Frontal cortex (tissue), 4 donors: ENCODE results near the gene CLBA1. TPM values are rescaled to one million over a fixed set of nuclear protein-coding genes. Genes with fewer than 3 reads are reported as not detected.
A peak's percentile ranks its signal among the peaks of the same experiment; 100 is the strongest.
"Not testable (repeated sequence)": the region's sequence is repeated elsewhere in the genome, so short reads cannot be mapped to it uniquely, and the experiment has no call there.

Experiments
- DNase-seq, 2 donors: peaks; one replicate each; pipeline ENCODE4 v3.0.0; 2012; ENCODE audit warnings: low spot score in 2 of 2
- FAIRE-seq: peaks from 2 replicates; lab custom pipeline; 2012; peaks lifted over from hg19 to GRCh38; lab: Jason Lieb, UNC
- total RNA-seq: library from RNA; depleted of rRNA; stranded (reverse); fragments of >200 nt; gene quantifications from one replicate; pipeline ENCODE4 v1.2.3, GENCODE V29; 2014
- donor health status: control.
- donor health status: control.
- donor health status: control.

CLBA1 gene
- total RNA-seq, result 13.0 TPM

DNA sequence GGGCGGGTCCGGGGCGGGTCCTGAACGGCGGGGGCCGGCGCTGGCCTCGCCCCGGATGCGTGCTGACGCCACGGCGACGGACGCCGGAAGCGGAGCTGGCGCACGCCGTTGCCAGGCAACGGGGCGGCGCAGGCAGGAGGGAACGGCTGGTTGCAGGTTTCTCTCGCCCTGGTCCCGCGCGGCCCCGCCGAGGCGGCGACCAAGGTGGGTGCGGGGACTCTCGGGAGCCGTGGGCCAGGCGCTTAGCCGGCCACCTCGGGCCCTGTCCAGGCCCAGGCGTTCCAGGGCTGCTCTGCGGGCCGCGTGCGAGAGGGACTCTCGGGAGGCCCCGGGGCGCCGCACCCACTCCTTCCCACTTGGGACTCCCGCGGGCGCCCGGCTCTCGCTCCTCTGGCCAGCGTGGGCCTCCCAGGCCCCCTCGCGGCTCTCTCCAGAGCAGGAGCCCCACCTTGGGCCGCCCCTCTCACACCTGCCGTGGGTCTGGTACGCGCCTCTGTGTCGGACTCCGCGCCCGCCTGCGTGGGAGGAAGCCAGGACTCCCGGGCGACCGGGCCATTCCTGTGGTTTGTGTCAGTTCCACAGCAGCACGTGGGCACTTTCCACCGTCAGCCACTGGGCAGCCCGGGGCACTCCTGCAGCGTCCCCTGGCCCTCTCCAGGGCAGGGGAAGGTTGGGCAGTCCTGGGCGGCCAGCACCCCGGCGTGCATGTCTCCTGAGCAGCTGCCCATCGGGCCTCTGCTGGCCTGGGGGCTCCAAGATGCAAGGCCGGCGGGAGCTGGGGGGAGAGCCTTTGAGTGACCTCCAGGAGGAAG, at the start of gene CLBA1:
Gene CLBA1 (plus strand): TSS at position 114 of the 812 bp plus-strand sequence. CDS start 644 bp downstream, at position 758.
- FAIRE-seq (no peak), DNase-seq (peak; percentile 100)

- FAIRE-seq, result no peak
- no peak for DNase-seq
These were observed 49.6 kb upstream of the CLBA1 start for GRCh38 chr14:104935955-104936354.

DNA sequence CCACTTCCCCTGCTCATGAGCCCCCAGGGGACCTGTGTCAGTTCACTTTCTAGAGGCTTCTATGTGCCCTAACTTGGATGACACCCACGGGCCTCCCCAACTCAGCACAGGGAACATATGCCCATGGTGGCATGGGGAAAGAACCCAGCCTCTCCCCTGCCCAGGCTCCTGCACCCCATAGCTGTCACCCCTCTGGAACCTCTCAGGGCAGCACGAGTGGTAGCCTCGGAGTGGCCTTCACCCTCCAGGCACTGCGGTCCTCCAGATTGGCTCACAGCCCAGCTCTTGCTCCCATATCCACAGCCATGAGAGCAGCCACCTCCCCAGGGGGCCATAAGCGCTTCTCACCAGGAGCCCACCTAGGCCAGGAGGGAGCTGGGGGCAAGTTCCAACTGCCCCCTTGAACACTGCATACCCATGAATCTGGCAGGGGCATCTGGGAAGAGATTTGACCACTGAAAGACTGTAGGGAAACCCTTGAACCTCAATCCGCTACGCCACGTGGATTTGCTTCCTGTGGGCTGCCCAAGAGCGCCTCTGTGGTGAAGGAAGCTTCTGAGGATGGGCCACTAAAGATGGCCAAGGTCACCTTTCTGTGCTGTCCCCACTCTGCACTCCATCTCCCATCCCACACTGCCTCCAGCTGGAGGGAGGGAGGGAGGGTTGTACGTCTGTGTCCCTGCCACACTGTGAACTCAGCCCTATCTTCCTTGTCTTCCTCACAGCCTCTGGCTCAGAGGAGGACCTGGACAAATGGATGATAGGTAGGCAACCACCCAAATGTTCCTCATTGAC, 49.0 kb upstream of the CLBA1 start:
- FAIRE-seq (no peak), DNase-seq (no peak)

DNA sequence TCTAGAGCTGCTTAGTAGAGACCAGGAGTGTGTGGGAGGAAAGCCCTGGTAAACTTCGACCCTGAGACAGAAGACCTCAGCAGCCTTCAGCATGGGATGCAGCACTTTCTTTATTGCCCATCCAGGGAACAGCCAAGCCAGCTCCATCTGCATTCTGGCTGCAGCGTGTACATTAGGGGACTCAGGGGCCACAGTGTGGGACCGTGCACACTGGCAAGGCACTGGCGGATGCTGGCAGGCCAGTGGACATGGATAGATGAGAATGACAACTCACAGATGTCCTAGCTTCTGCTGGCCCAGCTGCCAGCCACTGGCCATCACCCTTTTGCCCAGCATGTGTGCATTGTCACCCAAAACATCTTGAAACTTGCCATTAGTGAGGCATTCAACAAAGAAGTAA, 48.4 kb upstream of the CLBA1 start:
- DNase-seq (no peak), FAIRE-seq (no peak)

DNA sequence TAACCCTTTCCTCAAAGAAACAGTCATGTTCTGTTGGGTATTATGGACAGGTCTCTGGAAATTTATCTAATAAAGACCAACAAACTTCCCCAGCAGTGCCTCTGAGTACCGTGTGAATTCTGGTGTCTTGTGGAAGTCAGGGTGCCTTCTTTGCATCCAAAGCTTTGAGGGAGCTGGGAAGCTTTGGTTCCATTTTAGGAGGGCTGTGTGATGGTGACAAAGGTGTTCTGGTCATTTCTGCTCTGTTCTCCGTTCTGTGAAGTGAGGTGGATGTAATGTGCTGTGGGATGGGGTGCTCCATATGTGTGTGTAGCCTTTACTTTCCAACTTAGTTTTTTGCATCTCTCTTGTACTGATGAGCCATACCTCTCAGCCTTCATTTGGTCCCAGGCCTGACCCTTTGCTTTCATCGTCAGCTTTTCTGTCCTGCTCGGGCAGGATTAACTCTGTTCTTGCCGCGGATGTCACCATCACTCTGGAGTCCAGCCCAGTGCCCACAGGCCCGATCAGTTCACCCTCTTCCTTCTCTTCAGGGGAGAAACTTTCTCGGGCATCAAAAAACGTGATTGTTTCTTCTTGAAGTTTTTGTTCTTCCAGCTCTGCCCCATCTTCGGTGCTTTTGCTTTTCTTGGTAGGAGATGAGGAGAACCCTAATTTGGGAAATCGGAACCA, 47.8 kb upstream of the CLBA1 start:
- DNase-seq (no peak), FAIRE-seq (no peak)

DNA sequence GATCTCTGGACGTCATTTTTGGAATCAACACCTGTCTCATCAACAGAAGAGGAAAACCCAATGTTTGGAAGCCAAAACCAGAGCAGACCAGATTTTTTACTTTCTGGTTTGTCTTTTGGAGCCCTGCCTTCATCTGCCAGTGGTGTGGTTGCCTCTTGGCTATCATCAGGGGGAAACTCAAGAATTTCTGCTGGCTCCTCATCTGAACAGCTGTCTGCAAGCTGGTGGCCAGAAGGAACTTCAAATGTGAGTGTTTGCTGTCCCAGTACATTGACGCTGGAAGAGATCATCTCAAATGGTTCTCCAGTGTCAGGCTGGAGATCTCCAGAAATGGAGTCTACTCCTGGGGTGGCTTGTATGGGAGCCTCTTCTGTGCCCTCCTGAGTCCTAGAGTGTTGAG, 47.2 kb upstream of the CLBA1 start:
- no peak for DNase-seq
- no peak for FAIRE-seq

GRCh38 chr14:104938960-104939359, 46.6 kb upstream of the CLBA1 start:
- FAIRE-seq (no peak), DNase-seq (no peak)

- FAIRE-seq, result no peak
- DNase-seq, result no peak
These were observed 45.8 kb upstream of the CLBA1 start for GRCh38 chr14:104939666-104940410.

- no peak for FAIRE-seq
- DNase-seq, result no peak
These were observed 45.0 kb upstream of the CLBA1 start for GRCh38 chr14:104940526-104941150.

GRCh38 chr14:104941508-104942365, 43.9 kb upstream of the CLBA1 start:
- FAIRE-seq (no peak), DNase-seq (no peak)

DNA sequence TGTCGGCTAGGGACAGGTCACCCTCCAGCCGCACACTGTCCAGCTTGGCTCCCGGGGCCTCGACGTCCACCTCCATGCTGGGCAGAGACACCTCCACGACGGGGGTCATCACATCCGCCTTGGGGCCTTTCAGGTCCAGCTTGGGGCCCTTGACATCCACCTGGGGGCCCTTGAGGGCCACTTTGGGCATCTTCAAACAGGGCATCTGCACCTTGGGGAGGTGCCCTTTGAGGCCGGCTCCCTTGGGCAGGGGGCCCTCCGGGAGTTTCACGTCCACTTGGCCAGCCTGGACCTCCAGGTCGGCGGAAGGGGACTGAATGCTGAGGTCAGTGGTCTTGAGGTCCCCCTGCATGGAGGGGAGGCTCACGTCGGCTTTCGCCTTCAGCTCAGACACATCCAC, 43.0 kb upstream of the CLBA1 start:
- FAIRE-seq (no peak), DNase-seq (no peak)

DNA sequence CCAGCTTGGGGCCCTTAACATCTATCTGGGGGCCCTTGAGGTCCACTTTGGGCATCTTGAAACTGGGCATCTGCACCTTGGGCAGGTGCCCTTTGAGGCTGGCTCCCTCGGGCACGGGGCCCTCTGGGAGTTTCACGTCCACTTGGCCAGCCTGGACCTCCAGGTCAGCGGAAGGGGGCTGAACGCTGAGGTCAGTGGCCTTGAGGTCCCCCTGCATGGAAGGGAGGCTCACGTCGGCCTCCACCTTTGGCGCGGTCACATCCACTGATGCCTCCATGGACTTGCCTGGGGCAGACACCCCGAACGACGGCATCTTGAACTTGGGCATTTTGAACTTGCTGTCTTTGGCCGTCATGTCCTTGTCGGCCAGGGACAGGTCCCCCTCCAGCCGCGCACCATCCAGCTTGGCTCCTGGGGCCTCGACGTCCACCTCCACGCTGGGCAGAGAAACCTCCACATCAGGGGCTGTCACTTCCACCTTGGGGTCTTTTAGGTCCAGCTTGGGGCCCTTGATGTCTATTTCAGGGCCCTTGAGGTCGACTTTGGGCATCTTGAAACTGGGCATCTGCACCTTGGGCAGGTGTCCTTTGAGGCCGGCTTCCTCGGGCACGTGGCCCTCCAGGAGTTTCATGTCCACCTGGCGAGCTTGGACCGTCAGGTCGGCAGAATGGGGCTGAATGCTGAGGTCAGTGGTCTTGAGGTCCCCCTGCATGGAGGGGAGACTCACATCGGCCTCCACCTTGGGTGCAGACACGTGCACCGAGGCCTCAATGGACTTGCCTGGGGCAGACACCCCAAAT, 42.2 kb upstream of the CLBA1 start:
- not testable (repeated sequence) for FAIRE-seq

GRCh38 chr14:104944016-104944308, 41.6 kb upstream of the CLBA1 start:
- DNase-seq, FAIRE-seq: not testable (repeated sequence)

More for the DNA sequence above, 42.2 kb upstream of the CLBA1 start:
- not testable (repeated sequence) for DNase-seq

GRCh38 chr14:104944436-104945205, 41.0 kb upstream of the CLBA1 start:
- DNase-seq, FAIRE-seq: not testable (repeated sequence)

DNA sequence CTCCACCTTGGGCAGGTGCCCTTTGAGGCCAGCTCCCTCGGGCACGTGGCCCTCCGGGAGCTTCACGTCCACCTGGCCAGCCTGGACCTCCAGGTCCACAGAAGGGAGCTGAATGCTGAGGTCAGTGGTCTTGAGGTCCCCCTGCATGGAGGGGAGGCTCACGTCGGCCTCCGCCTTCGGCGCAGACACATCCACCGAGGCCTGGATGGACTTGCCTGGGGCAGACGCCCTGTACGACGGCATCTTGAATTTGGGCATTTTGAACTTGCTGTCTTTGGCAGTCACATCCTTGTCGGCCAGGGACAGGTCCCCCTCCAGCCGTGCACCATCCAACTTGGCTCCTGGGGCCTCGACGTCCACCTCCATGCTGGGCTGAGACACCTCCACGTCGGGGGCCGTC, 40.3 kb upstream of the CLBA1 start:
- not testable (repeated sequence) for DNase-seq, FAIRE-seq

DNA sequence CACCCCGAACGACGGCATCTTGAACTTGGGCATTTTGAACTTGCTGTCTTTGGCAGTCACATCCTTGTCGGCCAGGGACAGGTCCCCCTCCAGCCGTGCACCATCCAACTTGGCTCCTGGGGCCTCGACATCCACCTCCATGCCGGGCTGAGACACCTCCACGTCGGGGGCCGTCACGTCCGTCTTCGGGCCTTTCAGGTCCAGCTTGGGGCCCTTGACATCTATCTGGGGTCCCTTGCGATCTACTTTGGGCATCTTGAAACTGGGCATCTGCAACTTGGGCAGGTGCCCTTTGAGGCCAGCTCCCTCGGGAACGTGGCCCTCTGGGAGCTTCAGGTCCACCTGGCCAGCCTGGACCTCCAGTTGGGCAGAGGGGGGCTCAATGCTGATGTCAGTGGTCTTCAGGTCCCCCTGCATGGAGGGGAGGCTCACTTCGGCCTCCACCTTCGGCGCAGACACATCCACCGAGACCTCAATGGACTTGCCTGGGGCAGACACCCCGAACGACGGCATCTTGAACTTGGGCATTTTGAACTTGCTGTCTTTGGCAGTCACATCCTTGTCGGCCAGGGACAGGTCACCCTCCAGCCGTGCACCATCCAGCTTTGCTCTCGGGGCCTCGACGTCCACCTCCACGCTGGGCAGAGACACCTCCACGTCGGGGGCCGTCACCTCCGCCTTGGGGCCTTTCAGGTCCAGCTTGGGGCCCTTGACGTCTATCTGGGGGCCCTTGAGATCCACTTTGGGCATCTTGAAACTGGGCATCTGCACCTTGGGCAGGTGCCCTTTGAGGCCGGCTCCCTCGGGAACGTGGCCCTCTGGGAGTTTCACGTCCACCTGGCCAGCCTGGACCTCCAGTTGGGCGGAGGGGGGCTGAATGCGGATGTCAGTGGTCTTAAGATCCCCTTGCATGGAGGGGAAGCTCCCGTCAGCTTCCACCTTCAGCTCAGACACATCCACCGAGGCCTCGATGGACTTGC, 39.3 kb upstream of the CLBA1 start:
- FAIRE-seq, DNase-seq: not testable (repeated sequence)
